Cardiac septum (tissue), 1 donor: ENCODE results near the gene ZNF587. TPM values are rescaled to one million over a fixed set of nuclear protein-coding genes. Genes with fewer than 3 reads are reported as not detected.
"Not testable (repeated sequence)": the region's sequence is repeated elsewhere in the genome, so short reads cannot be mapped to it uniquely, and the experiment has no call there.

Experiments used
- DNase-seq: peaks from one replicate; pipeline ENCODE4 v3.0.0-alpha.2; 2020; ENCODE audit warnings: low spot score
- intact Hi-C: fragments of 100-400 bp; cut with DNase I; formaldehyde crosslinking; loops from one replicate; pipeline ENCODE4 v1.14.0; 2022
- total RNA-seq: library from RNA; stranded (reverse); fragmentation: NEBNext Ultra II Directional; extraction: Animal tissue kit (Norgen Biotek cat#: 25700); gene quantifications from one replicate; pipeline ENCODE4 v1.2.1, GENCODE V29; 2021
- donor health status: DM: no; HTN: no; CAD: no.

ZNF587 gene
- total RNA-seq, 1 donor from 2014 or later, result 23.8 TPM

GRCh38 chr19:57820599-57820998, 29.1 kb upstream of the ZNF587 start:
- DNase-seq, result no peak
- intact Hi-C loops, result no loop called here

- intact Hi-C loops, DNase-seq: not testable (repeated sequence)
These were observed 28.6 kb upstream of the ZNF587 start for GRCh38 chr19:57821095-57821494.

GRCh38 chr19:57821501-57821900, 28.2 kb upstream of the ZNF587 start:
- intact Hi-C loops, DNase-seq: not testable (repeated sequence)

- intact Hi-C loops, DNase-seq: not testable (repeated sequence)
These were observed 26.5 kb upstream of the ZNF587 start for GRCh38 chr19:57823155-57823554.

- intact Hi-C loops, DNase-seq: not testable (repeated sequence)
These were observed 26.1 kb upstream of the ZNF587 start for GRCh38 chr19:57823608-57824007.

- no peak for DNase-seq
These were observed 24.1 kb upstream of the ZNF587 start for GRCh38 chr19:57825511-57825910.

GRCh38 chr19:57829316-57829715, 20.3 kb upstream of the ZNF587 start:
- no peak for DNase-seq
- intact Hi-C loops, result no loop called here

More at GRCh38 chr19:57825511-57825910, 24.1 kb upstream of the ZNF587 start:
- intact Hi-C loops, result no loop called here

GRCh38 chr19:57830071-57830602, 19.5 kb upstream of the ZNF587 start, which contains the start of gene ZNF587B:
Gene ZNF587B, plus strand, starts transcription at chr19:57830299. Its CDS starts 230 bp downstream, at chr19:57830529.
- peak; percentile 86 for DNase-seq
- intact Hi-C loops, result no loop called here

GRCh38 chr19:57836991-57837390, 12.7 kb upstream of the ZNF587 start:
- intact Hi-C loops, DNase-seq: not testable (repeated sequence)

GRCh38 chr19:57838622-57839191, 11.0 kb upstream of the ZNF587 start:
- DNase-seq, intact Hi-C loops: not testable (repeated sequence)

- DNase-seq, result no peak
- intact Hi-C loops, result no loop called here
These were observed 8.4 kb upstream of the ZNF587 start for GRCh38 chr19:57841122-57841763.

- DNase-seq, intact Hi-C loops: not testable (repeated sequence)
These were observed 2.5 kb upstream of the ZNF587 start for GRCh38 chr19:57847164-57847563.

- DNase-seq, intact Hi-C loops: not testable (repeated sequence)
These were observed 445 bp upstream of the ZNF587 start for GRCh38 chr19:57849162-57849665.

GRCh38 chr19:57850553-57851017, 926 bp downstream of the ZNF587 start:
- intact Hi-C loops, result no loop called here

GRCh38 chr19:57851812-57852603, 2.3 kb downstream of the ZNF587 start:
- DNase-seq, intact Hi-C loops: not testable (repeated sequence)

More at GRCh38 chr19:57850553-57851017, 926 bp downstream of the ZNF587 start:
- no peak for DNase-seq

- intact Hi-C loops, DNase-seq: not testable (repeated sequence)
These were observed 4.5 kb downstream of the ZNF587 start for GRCh38 chr19:57854117-57854516.

GRCh38 chr19:57862351-57862750, 12.7 kb downstream of the ZNF587 start:
- intact Hi-C loops, DNase-seq: not testable (repeated sequence)

GRCh38 chr19:57867868-57868492, 18.3 kb downstream of the ZNF587 start:
- DNase-seq, result no peak
- intact Hi-C loops, result no loop called here

GRCh38 chr19:57869655-57870054, 20.0 kb downstream of the ZNF587 start:
- DNase-seq, intact Hi-C loops: not testable (repeated sequence)
